ENCODE results near the gene GPR179. TPM values are rescaled to one million over a fixed set of nuclear protein-coding genes. Genes with fewer than 3 reads are reported as not detected.

The GPR179 gene
- total and polyA plus RNA-seq, 2 donors (not counting 3 experiments of a cell fraction or from before 2014, with no cell fraction given) = not detected

DNA sequence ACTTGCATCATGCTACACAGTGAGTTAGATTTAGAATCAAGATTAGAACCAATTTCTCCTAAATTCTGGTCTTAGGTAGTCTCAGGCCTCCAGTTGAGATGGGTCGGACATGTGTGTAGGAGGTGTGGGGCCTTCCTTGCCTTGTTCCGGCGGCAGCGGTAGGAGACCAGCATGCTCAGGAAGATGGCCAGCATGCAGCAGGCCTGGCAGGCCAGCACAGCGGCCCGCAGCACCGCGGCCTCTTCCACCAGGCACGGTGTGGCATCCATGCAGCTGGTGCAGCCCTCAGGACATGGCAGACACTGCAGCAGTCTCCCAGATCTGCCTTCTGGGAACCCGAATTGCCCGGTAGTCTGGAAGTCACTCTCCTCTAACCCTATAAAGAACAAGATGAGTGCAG lies 6.9 kb downstream of the GPR179 start:
- FAIRE-seq (no peak), DNase-seq (ENCODE audit: low read depth, low spot score) (no peak)
- no peak overlapping the region for H3K4me2 ChIP-seq (ENCODE audit: insufficient read depth, low read length)
- no peaks in the 10 kb centered on the region for H3K27me3 ChIP-seq (ENCODE audit: control insufficient read depth in 2 of 2, insufficient read depth in 2 of 2, low read length in 2 of 2)
- no peak overlapping the region for H3K9ac ChIP-seq (replicated peaks; ENCODE audit: extremely low read depth, insufficient read depth, low read length)
- H3K9me3 ChIP-seq (replicated peaks; ENCODE audit: control insufficient read depth, insufficient read depth, low read length) = no peaks in the 10 kb centered on the region
- no TSS peak for BruUV-seq (replicated peaks)
- no peak for TF ChIP-seq JUN (IDR thresholded peaks at IDR 0.05; ENCODE audit: borderline replicate concordance, insufficient read depth, insufficient read length, low read depth)
- no peak for TF ChIP-seq GATA2 (IDR thresholded peaks at IDR 0.05; ENCODE audit: insufficient read depth, insufficient read length, low read depth, low read length)
- TF ChIP-seq MYC (IDR thresholded peaks at IDR 0.05; ENCODE audit: low read depth, low read length) = no peak
- no peak for TF ChIP-seq FOS (IDR thresholded peaks at IDR 0.05; ENCODE audit: borderline replicate concordance, insufficient read depth, low read length)
- no peak for TF ChIP-seq POLR2AphosphoS5 (IDR thresholded peaks at IDR 0.05; ENCODE audit: insufficient read depth, low read depth, low read length)
- no peak for TF ChIP-seq EZH2 (IDR thresholded peaks at IDR 0.05; ENCODE audit: borderline replicate concordance, low read depth, low read length, severe bottlenecking)
- TF ChIP-seq, protein P1, sequence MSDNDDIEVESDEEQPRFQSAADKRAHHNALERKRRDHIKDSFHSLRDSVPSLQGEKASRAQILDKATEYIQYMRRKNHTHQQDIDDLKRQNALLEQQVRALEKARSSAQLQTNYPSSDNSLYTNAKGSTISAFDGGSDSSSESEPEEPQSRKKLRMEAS (IDR thresholded peaks at IDR 0.05; ENCODE audit: insufficient read depth, insufficient read length) = no peak
- TF ChIP-seq, protein P2, sequence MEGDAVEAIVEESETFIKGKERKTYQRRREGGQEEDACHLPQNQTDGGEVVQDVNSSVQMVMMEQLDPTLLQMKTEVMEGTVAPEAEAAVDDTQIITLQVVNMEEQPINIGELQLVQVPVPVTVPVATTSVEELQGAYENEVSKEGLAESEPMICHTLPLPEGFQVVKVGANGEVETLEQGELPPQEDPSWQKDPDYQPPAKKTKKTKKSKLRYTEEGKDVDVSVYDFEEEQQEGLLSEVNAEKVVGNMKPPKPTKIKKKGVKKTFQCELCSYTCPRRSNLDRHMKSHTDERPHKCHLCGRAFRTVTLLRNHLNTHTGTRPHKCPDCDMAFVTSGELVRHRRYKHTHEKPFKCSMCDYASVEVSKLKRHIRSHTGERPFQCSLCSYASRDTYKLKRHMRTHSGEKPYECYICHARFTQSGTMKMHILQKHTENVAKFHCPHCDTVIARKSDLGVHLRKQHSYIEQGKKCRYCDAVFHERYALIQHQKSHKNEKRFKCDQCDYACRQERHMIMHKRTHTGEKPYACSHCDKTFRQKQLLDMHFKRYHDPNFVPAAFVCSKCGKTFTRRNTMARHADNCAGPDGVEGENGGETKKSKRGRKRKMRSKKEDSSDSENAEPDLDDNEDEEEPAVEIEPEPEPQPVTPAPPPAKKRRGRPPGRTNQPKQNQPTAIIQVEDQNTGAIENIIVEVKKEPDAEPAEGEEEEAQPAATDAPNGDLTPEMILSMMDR (IDR thresholded peaks at IDR 0.05; ENCODE audit: extremely low read depth in 1 of 2, insufficient read depth in 1 of 2, low read depth in 1 of 2, low read length in 2 of 2) = no peak
- no peak for TF ChIP-seq POLR2A (IDR thresholded peaks at IDR 0.05; ENCODE audit: low read depth, low read length)
- no peaks in the 10 kb centered on the region for H3K9me1 ChIP-seq (replicated peaks; ENCODE audit: control insufficient read depth, extremely low read depth, insufficient read depth, low read length)
- no peak overlapping the region for H3K27ac ChIP-seq (ENCODE audit: insufficient read depth, low read depth, low read length)
- H3K4me1 ChIP-seq (ENCODE audit: control insufficient read depth, extremely low read depth, insufficient read depth, low read length) = no peaks in the 10 kb centered on the region
- ChIA-PET POLR2A (no interaction called here), CTCF (interaction anchor here (1.3 to 6.5 kb wide), 3 partner anchors 12 to 76 kb away, joined by 3 to 63 read pairs (median 42); no protein-coding TSS in a partner anchor)
- no peak overlapping the region for H2AFZ ChIP-seq (ENCODE audit: low read depth, low read length)
- no peaks in the 10 kb centered on the region for H3K79me2 ChIP-seq (ENCODE audit: control insufficient read depth, insufficient read depth, low read length)
- dilution Hi-C loops (cut with MboI; ENCODE audit: extremely low pct_ligation_motif_present, low sequenced_read_pairs) (no loop called here), intact Hi-C loops (cut with micrococcal nuclease) (no loop called here)
- no peaks in the 10 kb centered on the region for H3K36me3 ChIP-seq (ENCODE audit: control insufficient read depth in 2 of 2, extremely low read depth in 1 of 2, insufficient read depth in 2 of 2, low read length in 2 of 2)
- H3K4me3 ChIP-seq (replicated peaks in 1 of 3; ENCODE audit: insufficient read depth in 1 of 3, low read depth in 1 of 3, low read length in 3 of 3) = no peak overlapping the region
- H4K20me1 ChIP-seq (replicated peaks; ENCODE audit: control insufficient read depth, extremely low read depth, insufficient read depth, low read length) = no peaks in the 10 kb centered on the region

Measured in endothelial cell of umbilical vein (primary cell).